Adrenal gland (tissue), 12 donors: ENCODE measurements around the gene SLC22A16. TPM values are rescaled to one million over a fixed set of nuclear protein-coding genes. Genes with fewer than 3 reads are reported as not detected.

Experiments used
- DNase-seq, 7 donors: peaks; one replicate each; pipeline ENCODE4 v3.0.0-alpha.2; 2019 to 2020
- H3K27ac ChIP-seq, 5 donors: fragments of 200-600 bp; sonication (generic) in 4 of 5; 1 replicate in 3 of 5; 2 replicates in 2 of 5; pipeline versions ENCODE4 v1.5.1 to v1.8.0; 2016 to 2020; ENCODE audit warnings: mild to moderate bottlenecking in 1 of 5
- H3K27me3 ChIP-seq: fragments of 200-600 bp; 2 replicates; pipeline ENCODE4 v1.8.0; 2021
- H3K36me3 ChIP-seq, 2 donors: fragments of 200-600 bp; replicated peaks in 1 of 2; 1 replicate in 1 of 2; 2 replicates in 1 of 2; pipeline versions ENCODE4 v1.5.1 to v1.8.0; 2018 to 2022
- H3K4me1 ChIP-seq, 2 donors: fragments of 200-600 bp; replicated peaks in 1 of 2; 1 replicate in 1 of 2; 2 replicates in 1 of 2; pipeline versions ENCODE4 v1.5.1 to v1.8.0; 2018 to 2021
- H3K4me3 ChIP-seq, 4 donors: fragments of 200-600 bp; sonication (generic) in 3 of 4; one replicate each; pipeline ENCODE4 v1.5.1; 2016 to 2018
- H3K9me3 ChIP-seq, 3 donors: fragments of 200-600 bp; sonication (generic) in 1 of 3; replicated peaks in 1 of 3; 1 replicate in 2 of 3; 2 replicates in 1 of 3; pipeline versions ENCODE4 v1.5.1 to v1.8.0; 2016 to 2021
- POLR2A ChIP-seq, 2 donors: fragments of 450-650 bp; IDR thresholded peaks; one replicate each; pipeline ENCODE4 v1.6.1; 2017; ENCODE audit warnings: antibody characterized with exemption in 2 of 2, mild to moderate bottlenecking in 2 of 2, moderate library complexity in 1 of 2
- WGBS, 4 donors: extraction: QIAGEN DNeasy Blood & Tissue Kit in 2 of 4; methylation state at CpG; one replicate each; pipeline versions ENCODE4 v1.1.5 to v1.1.7; 2013 to 2017; 5-methylcytosine and 5-hydroxymethylcytosine counted together
- intact Hi-C, 2 donors: fragments of 100-400 bp; cut with DNase I; formaldehyde crosslinking; loops; one replicate each; pipeline versions ENCODE4 v1.14.1 to v1.15.0; 2022 to 2023
- polyA plus RNA-seq, 3 donors: library from polyadenylated mRNA; stranded (reverse); fragments of 200-250 nt in 2 of 3; fragments of 350-450 nt in 1 of 3; fragmentation: Illumina TruSeq in 1 of 3; extraction: RNeasy Lipid Tissue Mini Kit (QIAGEN cat#74804) in 1 of 3; gene quantifications; one replicate each; pipeline ENCODE4 v1.2.3, GENCODE V29; 2013 to 2014
- total RNA-seq, 9 donors: library from RNA; depleted of rRNA in 4 of 9; stranded (reverse); fragments of >200 nt in 4 of 9; fragments of 120-200 nt in 1 of 9; fragmentation: NEBNext Ultra II Directional in 1 of 9; extraction: Animal tissue kit (Norgen Biotek cat#: 25700) in 1 of 9; gene quantifications; one replicate each; pipeline versions ENCODE4 v1.1.0 to v1.2.4, GENCODE V29; 2013 to 2023
- TF ChIP-seq, protein P1 (sequence below), 6 experiments: fragments of 450-650 bp in 4 of 6; fragments of 200-600 bp in 2 of 6; sonication (generic) in 1 of 6; IDR thresholded peaks; 1 replicate in 5 of 6; 2 replicates in 1 of 6; pipeline versions ENCODE4 v1.5.1 to v1.8.0; 2016 to 2021; ENCODE audit warnings: antibody characterized with exemption in 6 of 6, mild to moderate bottlenecking in 2 of 6, moderate library complexity in 1 of 6
- donor health status: healthy with polysubstance abuse.
- donor health status: Bipolar disorder and iron deficiency.
- donor health status: DM: yes; HTN: yes; CAD: no.
- donor health status: DM: no; HTN: no; CAD: no.
- donor health status: DM: no; HTN: no; CAD: no.
- donor health status: DM: yes; HTN: yes; CAD: no.

SLC22A16 gene
- total and polyA plus RNA-seq, 12 donors, result 0.11 to 1.6 (median 0.34) TPM; not detected in 7

DNA sequence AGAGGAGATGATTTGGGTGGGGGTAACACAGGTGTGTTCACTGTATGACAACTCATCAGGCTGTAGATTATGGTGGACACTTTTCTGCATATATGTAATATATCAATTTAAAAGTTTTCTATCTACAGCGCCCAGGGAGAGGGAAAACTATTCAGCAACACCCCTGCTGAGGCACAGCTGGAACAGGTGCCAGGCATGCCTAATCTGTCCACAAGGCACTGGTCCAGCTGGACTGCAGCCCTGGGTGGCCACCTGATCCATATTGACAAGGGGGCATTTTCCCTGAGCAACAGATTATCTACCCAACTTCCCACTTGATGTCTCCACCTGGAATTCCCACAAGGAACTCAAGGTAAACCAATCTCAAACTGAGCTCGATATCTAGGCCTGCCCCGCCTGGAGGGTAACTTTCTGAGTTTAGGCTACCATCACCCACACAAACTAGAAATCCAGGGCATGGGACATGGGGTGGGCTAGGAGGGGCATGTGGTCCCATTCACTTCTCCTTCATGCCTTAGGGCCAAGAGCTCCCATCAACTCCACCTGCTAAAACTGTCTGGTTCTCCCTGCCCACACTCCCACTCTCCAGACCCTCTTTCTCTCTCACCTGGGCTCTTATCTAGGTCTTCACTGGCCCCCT, 4.6 kb downstream of the SLC22A16 start:
- no peaks in the 10 kb centered on the region for H3K9me3 ChIP-seq
- 87 to 100% (median 96%) methylated on average over 3 of the region's 3 CpGs for WGBS, 4 donors
- no peaks in the 10 kb centered on the region for H3K27me3 ChIP-seq
- no peak for DNase-seq
- no peaks in the 10 kb centered on the region for H3K4me1 ChIP-seq
- intact Hi-C loops, result no loop called here
- no peak overlapping the region for H3K4me3 ChIP-seq
- no peak overlapping the region for H3K27ac ChIP-seq
- H3K36me3 ChIP-seq, result no peaks in the 10 kb centered on the region
- no peak for TF ChIP-seq POLR2A (IDR thresholded peaks at IDR 0.05)
- TF ChIP-seq, protein P1, sequence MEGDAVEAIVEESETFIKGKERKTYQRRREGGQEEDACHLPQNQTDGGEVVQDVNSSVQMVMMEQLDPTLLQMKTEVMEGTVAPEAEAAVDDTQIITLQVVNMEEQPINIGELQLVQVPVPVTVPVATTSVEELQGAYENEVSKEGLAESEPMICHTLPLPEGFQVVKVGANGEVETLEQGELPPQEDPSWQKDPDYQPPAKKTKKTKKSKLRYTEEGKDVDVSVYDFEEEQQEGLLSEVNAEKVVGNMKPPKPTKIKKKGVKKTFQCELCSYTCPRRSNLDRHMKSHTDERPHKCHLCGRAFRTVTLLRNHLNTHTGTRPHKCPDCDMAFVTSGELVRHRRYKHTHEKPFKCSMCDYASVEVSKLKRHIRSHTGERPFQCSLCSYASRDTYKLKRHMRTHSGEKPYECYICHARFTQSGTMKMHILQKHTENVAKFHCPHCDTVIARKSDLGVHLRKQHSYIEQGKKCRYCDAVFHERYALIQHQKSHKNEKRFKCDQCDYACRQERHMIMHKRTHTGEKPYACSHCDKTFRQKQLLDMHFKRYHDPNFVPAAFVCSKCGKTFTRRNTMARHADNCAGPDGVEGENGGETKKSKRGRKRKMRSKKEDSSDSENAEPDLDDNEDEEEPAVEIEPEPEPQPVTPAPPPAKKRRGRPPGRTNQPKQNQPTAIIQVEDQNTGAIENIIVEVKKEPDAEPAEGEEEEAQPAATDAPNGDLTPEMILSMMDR (IDR thresholded peaks at IDR 0.05), result no peak

DNA sequence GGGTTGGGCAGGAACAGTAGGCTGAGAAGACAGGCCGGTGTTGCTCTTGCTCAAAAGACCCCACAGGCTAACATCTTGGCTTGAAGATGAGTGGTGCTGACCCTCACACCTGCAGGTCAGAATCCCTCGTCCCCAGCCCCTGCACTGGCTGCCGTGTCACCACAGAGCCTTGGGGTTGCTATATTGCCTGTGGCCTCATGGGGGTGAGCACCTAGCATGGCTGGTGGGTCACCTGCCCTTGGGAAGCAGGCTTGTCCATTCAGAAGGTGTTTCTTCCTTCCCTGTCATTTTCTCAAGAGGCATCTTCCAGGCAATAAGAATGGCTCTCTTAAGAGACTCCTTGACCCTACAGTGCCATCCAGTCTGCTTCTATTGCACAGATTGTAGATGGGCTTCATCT, 7.7 kb downstream of the SLC22A16 start:
- no peak for TF ChIP-seq POLR2A (IDR thresholded peaks at IDR 0.05)
- TF ChIP-seq, protein P1 (IDR thresholded peaks at IDR 0.05), result no peak
- H3K4me1 ChIP-seq, result no peaks in the 10 kb centered on the region
- no peaks in the 10 kb centered on the region for H3K36me3 ChIP-seq
- H3K4me3 ChIP-seq, result no peak overlapping the region
- intact Hi-C loops, result no loop called here
- H3K27ac ChIP-seq, result no peak overlapping the region
- 78 to 89% (median 82%) methylated on average over 3 of the region's 3 CpGs for WGBS, 4 donors
- DNase-seq, result no peak
- no peaks in the 10 kb centered on the region for H3K27me3 ChIP-seq
- no peaks in the 10 kb centered on the region for H3K9me3 ChIP-seq

DNA sequence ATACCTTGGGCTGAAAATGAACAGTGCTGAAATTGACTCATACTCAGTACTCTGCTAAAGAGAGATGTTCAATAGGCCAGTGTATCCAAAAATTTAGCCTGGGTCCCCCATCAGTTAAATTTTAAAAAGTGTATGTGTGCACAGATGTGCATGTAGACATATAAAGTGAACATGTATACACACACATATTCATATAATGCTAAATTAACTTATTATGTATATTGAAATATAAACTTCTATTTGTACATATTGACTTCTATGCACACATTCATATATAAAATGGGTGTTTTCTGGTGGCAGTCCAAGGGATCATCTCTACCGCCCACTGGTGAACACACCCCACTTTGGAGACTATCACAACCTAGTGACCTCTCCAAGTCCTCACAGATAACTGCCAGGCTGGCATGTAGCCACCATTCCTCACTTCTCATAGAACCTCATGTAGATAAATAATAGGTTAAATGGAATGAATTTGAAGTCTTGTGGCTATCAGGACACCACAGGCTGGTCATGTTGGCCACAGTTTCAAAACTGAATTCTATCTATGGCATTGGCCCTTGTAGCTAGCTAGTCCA, 8.8 kb downstream of the SLC22A16 start:
- no peaks in the 10 kb centered on the region for H3K36me3 ChIP-seq
- no peak overlapping the region for H3K27ac ChIP-seq
- no peaks in the 10 kb centered on the region for H3K9me3 ChIP-seq
- intact Hi-C loops, result no loop called here
- TF ChIP-seq POLR2A (IDR thresholded peaks at IDR 0.05), result no peak
- TF ChIP-seq, protein P1 (IDR thresholded peaks at IDR 0.05), result no peak
- H3K27me3 ChIP-seq, result no peaks in the 10 kb centered on the region
- WGBS, 4 donors, result 86 to 96% (median 89%) methylated on average over 1 of the region's 1 CpG
- no peak overlapping the region for H3K4me3 ChIP-seq
- no peaks in the 10 kb centered on the region for H3K4me1 ChIP-seq
- DNase-seq, result no peak

DNA sequence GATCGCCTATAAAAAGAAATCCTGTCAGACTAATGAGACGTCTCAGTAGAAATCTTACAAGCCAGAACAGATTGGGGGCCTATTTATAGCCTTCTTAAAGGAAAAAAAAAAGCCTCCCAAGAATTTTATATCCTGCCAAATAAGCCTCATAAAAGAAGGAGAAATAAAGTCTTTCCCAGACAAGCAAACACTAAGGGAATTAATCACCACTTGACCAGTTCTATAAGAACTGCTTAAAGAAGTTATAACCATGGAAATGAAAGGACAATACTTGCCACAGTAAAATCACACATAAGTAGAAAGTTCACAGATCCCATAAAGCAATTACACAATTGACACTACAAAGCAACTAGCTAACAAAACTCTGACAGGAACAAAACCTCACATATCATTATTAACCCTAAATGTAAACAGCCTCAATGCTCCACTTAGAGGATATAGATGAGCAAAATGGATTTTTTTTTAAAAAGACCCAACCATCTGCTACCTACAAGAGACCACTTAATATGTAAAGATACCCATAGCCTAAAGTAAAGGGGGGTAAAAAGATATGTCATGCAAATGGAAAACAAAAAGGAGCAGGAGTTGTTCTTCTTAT, 13.4 kb downstream of the SLC22A16 start:
- no peak overlapping the region for H3K27ac ChIP-seq
- no peak for DNase-seq
- H3K27me3 ChIP-seq, result no peaks in the 10 kb centered on the region
- no peak for TF ChIP-seq POLR2A (IDR thresholded peaks at IDR 0.05)
- TF ChIP-seq, protein P1 (IDR thresholded peaks at IDR 0.05), result no peak
- intact Hi-C loops, result no loop called here
- H3K4me1 ChIP-seq, result no peaks in the 10 kb centered on the region
- WGBS, 4 donors, result 68 to 86% (median 78%) methylated on average over 2 of the region's 2 CpGs
- H3K36me3 ChIP-seq, result no peaks in the 10 kb centered on the region
- H3K4me3 ChIP-seq, result no peak overlapping the region
- no peaks in the 10 kb centered on the region for H3K9me3 ChIP-seq
